ENCODE measurements around the gene ZDHHC12. TPM values are rescaled to one million over a fixed set of nuclear protein-coding genes. Genes with fewer than 3 reads are reported as not detected.
"Not testable (repeated sequence)": the region's sequence is repeated elsewhere in the genome, so short reads cannot be mapped to it uniquely, and the experiment has no call there.

The ZDHHC12 gene
- total RNA-seq, 1 donor from 2014 or later = 66.2 TPM

GRCh38 chr9:128707446-128707845 is 16.5 kb downstream of the ZDHHC12 start:
- no peak for DNase-seq (ENCODE audit: low spot score)

GRCh38 chr9:128706671-128707381 is 17.1 kb downstream of the ZDHHC12 start:
- DNase-seq (ENCODE audit: low spot score) = no peak

- DNase-seq (ENCODE audit: low spot score) = no peak
Observed at GRCh38 chr9:128706045-128706444, 17.9 kb downstream of the ZDHHC12 start.

- no peak for DNase-seq (ENCODE audit: low spot score)
Observed at GRCh38 chr9:128705051-128705965, 18.6 kb downstream of the ZDHHC12 start.

- DNase-seq (ENCODE audit: low spot score) = no peak
Observed at GRCh38 chr9:128704356-128704670, 19.6 kb downstream of the ZDHHC12 start.

- DNase-seq (ENCODE audit: low spot score) = no peak
Observed at GRCh38 chr9:128703616-128704355, 20.1 kb downstream of the ZDHHC12 start.

- DNase-seq (ENCODE audit: low spot score) = no peak
Observed at GRCh38 chr9:128702949-128703615, 20.8 kb downstream of the ZDHHC12 start.

GRCh38 chr9:128702445-128702948 is 21.4 kb downstream of the ZDHHC12 start, which contains the start of gene PKN3:
PKN3 (plus strand) TSS chr9:128702503; CDS start chr9:128702916, 413 bp downstream.
- peak; percentile 86 for DNase-seq (ENCODE audit: low spot score)

GRCh38 chr9:128701227-128701854 is 22.6 kb downstream of the ZDHHC12 start:
- DNase-seq (ENCODE audit: low spot score) = no peak

- not testable (repeated sequence) for DNase-seq (ENCODE audit: low spot score)
Observed at GRCh38 chr9:128699096-128699795, 24.7 kb downstream of the ZDHHC12 start.

GRCh38 chr9:128696923-128697707 is 26.8 kb downstream of the ZDHHC12 start:
- DNase-seq (ENCODE audit: low spot score) = no peak

- DNase-seq (ENCODE audit: low spot score) = no peak
Observed at GRCh38 chr9:128694344-128694743, 29.6 kb downstream of the ZDHHC12 start.

- DNase-seq (ENCODE audit: low spot score) = not testable (repeated sequence)
Observed at GRCh38 chr9:128693738-128694137, 30.2 kb downstream of the ZDHHC12 start.

- no peak for DNase-seq (ENCODE audit: low spot score)
Observed at GRCh38 chr9:128690684-128691034, 33.3 kb downstream of the ZDHHC12 start.

GRCh38 chr9:128689820-128690683 is 33.9 kb downstream of the ZDHHC12 start:
- peak; percentile 31 for DNase-seq (ENCODE audit: low spot score)

GRCh38 chr9:128689293-128689774 is 34.6 kb downstream of the ZDHHC12 start:
- peak; percentile 43 for DNase-seq (ENCODE audit: low spot score)

GRCh38 chr9:128688501-128689292 is 35.2 kb downstream of the ZDHHC12 start, which contains the start of gene SET:
SET (plus strand) TSS chr9:128689222; CDS start chr9:128689583, 361 bp downstream.
- peak; percentile 95 for DNase-seq (ENCODE audit: low spot score)

Data from mucosa of gallbladder (tissue), 1 donor.